Immature natural killer cell (primary cell): ENCODE data around the gene ATP6V1G1. TPM values are rescaled to one million over a fixed set of nuclear protein-coding genes. Genes with fewer than 3 reads are reported as not detected.
"Not testable (repeated sequence)": the region's sequence is repeated elsewhere in the genome, so short reads cannot be mapped to it uniquely, and the experiment has no call there.

Experiments
- DNase-seq, 3 donors: peaks; one replicate each; pipeline ENCODE4 v3.0.0; 2022; ENCODE audit warnings: mixed read lengths in 1 of 3
- H3K27ac Mint-ChIP-seq, 6 donors: one replicate each; pipeline ENCODE4 v1.8.0; 2020; ENCODE audit warnings: mixed read lengths in 6 of 6, mild to moderate bottlenecking in 5 of 6, inconsistent platforms in 4 of 6, moderate library complexity in 3 of 6
- H3K27me3 Mint-ChIP-seq, 3 donors: one replicate each; pipeline ENCODE4 v1.8.0; 2020 to 2021; ENCODE audit warnings: low read depth in 3 of 3, mild to moderate bottlenecking in 3 of 3, mixed read lengths in 3 of 3, moderate library complexity in 3 of 3, inconsistent platforms in 1 of 3
- H3K36me3 Mint-ChIP-seq, 3 donors: one replicate each; pipeline ENCODE4 v1.8.0; 2020; ENCODE audit warnings: mixed read lengths in 3 of 3, inconsistent platforms in 2 of 3, mild to moderate bottlenecking in 2 of 3
- H3K4me1 Mint-ChIP-seq, 2 donors: one replicate each; pipeline ENCODE4 v1.8.0; 2020; ENCODE audit warnings: inconsistent platforms in 2 of 2, mild to moderate bottlenecking in 2 of 2, mixed read lengths in 2 of 2, moderate library complexity in 1 of 2
- H3K4me3 Mint-ChIP-seq, 5 donors: one replicate each; pipeline ENCODE4 v1.8.0; 2020; ENCODE audit warnings: mild to moderate bottlenecking in 5 of 5, mixed read lengths in 5 of 5, inconsistent platforms in 3 of 5, moderate library complexity in 3 of 5
- H3K9me3 Mint-ChIP-seq, 6 donors: one replicate each; pipeline ENCODE4 v1.8.0; 2020; ENCODE audit warnings: mild to moderate bottlenecking in 6 of 6, mixed read lengths in 6 of 6, inconsistent platforms in 4 of 6, moderate library complexity in 3 of 6
- polyA plus RNA-seq, 3 donors: library from polyadenylated mRNA; unstranded; fragments of 300-500 nt; fragmentation: Illumina TruSeq; gene quantifications; one replicate each; pipeline ENCODE4 v1.2.3, GENCODE V29; 2021

The ATP6V1G1 gene
- polyA plus RNA-seq, 3 donors from 2014 or later: 190 to 321 (median 241) TPM

- Mint-ChIP-seq H3K36me3 (peaks cover 0 to 11% (median 5%) of the 10 kb centered on the region in 3 donors), H3K27ac (peak overlapping the region in 2 of 6 donors; percentile 26 to 69), H3K4me1 (peaks cover 64 to 75% of the 10 kb centered on the region in 2 donors), H3K27me3 (peaks cover 10 to 13% (median 12%) of the 10 kb centered on the region in 3 donors), H3K4me3 (peak overlapping the region in 2 of 5 donors; percentile 53 to 65), H3K9me3 (peaks cover 0 to 2% (median 0%) of the 10 kb centered on the region in 6 donors)
- no peak for DNase-seq
These were observed 2.8 kb downstream of the ATP6V1G1 start for GRCh38 chr9:114590328-114590727.

- peak overlapping the region; percentile 18 to 75 (median 63) for H3K4me3 Mint-ChIP-seq
- peaks cover 0 to 2% (median 0%) of the 10 kb centered on the region in 6 donors for H3K9me3 Mint-ChIP-seq
- DNase-seq: no peak
- H3K4me1 Mint-ChIP-seq: peaks cover 65 to 84% of the 10 kb centered on the region in 2 donors
- peaks cover 5 to 18% (median 10%) of the 10 kb centered on the region in 3 donors for H3K36me3 Mint-ChIP-seq
- peaks cover 10 to 13% (median 12%) of the 10 kb centered on the region in 3 donors for H3K27me3 Mint-ChIP-seq
- H3K27ac Mint-ChIP-seq: peak overlapping the region; percentile 78 to 92 (median 88)
These were observed 3.8 kb downstream of the ATP6V1G1 start for GRCh38 chr9:114591291-114591787.

GRCh38 chr9:114591849-114592248 is 4.3 kb downstream of the ATP6V1G1 start:
- Mint-ChIP-seq H3K4me1 (peaks cover 67 to 88% of the 10 kb centered on the region in 2 donors), H3K27ac (peak overlapping the region; percentile 78 to 92 (median 88))

GRCh38 chr9:114592356-114592755 is 4.8 kb downstream of the ATP6V1G1 start:
- H3K4me1 Mint-ChIP-seq: peaks cover 62 to 88% of the 10 kb centered on the region in 2 donors
- peaks cover 8 to 20% (median 16%) of the 10 kb centered on the region in 3 donors for H3K36me3 Mint-ChIP-seq
- peaks cover 8 to 12% (median 8%) of the 10 kb centered on the region in 3 donors for H3K27me3 Mint-ChIP-seq
- DNase-seq: peak; percentile 39 to 50 (median 45)
- no peaks in the 10 kb centered on the region for H3K9me3 Mint-ChIP-seq
- H3K27ac Mint-ChIP-seq: peak overlapping the region; percentile 78 to 92 (median 88)
- H3K4me3 Mint-ChIP-seq: peak overlapping the region; percentile 57 to 75 (median 63)

More at GRCh38 chr9:114591849-114592248, 4.3 kb downstream of the ATP6V1G1 start:
- peak overlapping the region; percentile 57 to 75 (median 63) for H3K4me3 Mint-ChIP-seq
- peaks cover 0 to 2% (median 0%) of the 10 kb centered on the region in 6 donors for H3K9me3 Mint-ChIP-seq
- DNase-seq: no peak
- peaks cover 5 to 18% (median 14%) of the 10 kb centered on the region in 3 donors for H3K36me3 Mint-ChIP-seq
- peaks cover 10 to 13% (median 12%) of the 10 kb centered on the region in 3 donors for H3K27me3 Mint-ChIP-seq

- peaks cover 0 to 2% (median 0%) of the 10 kb centered on the region in 3 donors for H3K27me3 Mint-ChIP-seq
- no peak overlapping the region for H3K4me3 Mint-ChIP-seq
- peaks cover 18 to 37% (median 25%) of the 10 kb centered on the region in 3 donors for H3K36me3 Mint-ChIP-seq
- no peak for DNase-seq
- peak overlapping the region in 2 of 6 donors; percentile 12 to 92 for H3K27ac Mint-ChIP-seq
- no peaks in the 10 kb centered on the region for H3K9me3 Mint-ChIP-seq
- peaks cover 45 to 71% of the 10 kb centered on the region in 2 donors for H3K4me1 Mint-ChIP-seq
These were observed 6.6 kb downstream of the ATP6V1G1 start for GRCh38 chr9:114594136-114594535.

GRCh38 chr9:114600502-114601248 is 13.1 kb downstream of the ATP6V1G1 start:
- not testable (repeated sequence) for H3K27ac Mint-ChIP-seq, H3K4me3 Mint-ChIP-seq, DNase-seq, H3K27me3 Mint-ChIP-seq, H3K9me3 Mint-ChIP-seq
- Mint-ChIP-seq H3K36me3 (peaks cover 27 to 43% (median 35%) of the 10 kb centered on the region in 3 donors), H3K4me1 (peaks cover 5 to 17% of the 10 kb centered on the region in 2 donors)

GRCh38 chr9:114601787-114602186 is 14.2 kb downstream of the ATP6V1G1 start:
- H3K4me3 Mint-ChIP-seq, H3K9me3 Mint-ChIP-seq, H3K27ac Mint-ChIP-seq, DNase-seq, H3K27me3 Mint-ChIP-seq, H3K4me1 Mint-ChIP-seq: not testable (repeated sequence)
- peaks cover 20 to 40% (median 36%) of the 10 kb centered on the region in 3 donors for H3K36me3 Mint-ChIP-seq

GRCh38 chr9:114602620-114603019 is 15.1 kb downstream of the ATP6V1G1 start:
- Mint-ChIP-seq H3K27ac (no peak overlapping the region), H3K9me3 (no peaks in the 10 kb centered on the region), H3K27me3 (peaks cover 0 to 3% (median 1%) of the 10 kb centered on the region in 3 donors), H3K36me3 (peaks cover 15 to 35% (median 32%) of the 10 kb centered on the region in 3 donors), H3K4me3 (no peak overlapping the region), H3K4me1 (no peaks in the 10 kb centered on the region)
- DNase-seq: no peak

- H3K27me3 Mint-ChIP-seq: peaks cover 0 to 4% (median 2%) of the 10 kb centered on the region in 3 donors
- H3K36me3 Mint-ChIP-seq: peaks cover 13 to 30% (median 30%) of the 10 kb centered on the region in 3 donors
- H3K4me1 Mint-ChIP-seq: no peaks in the 10 kb centered on the region
- no peak overlapping the region for H3K27ac Mint-ChIP-seq
- H3K9me3 Mint-ChIP-seq: no peaks in the 10 kb centered on the region
- DNase-seq: no peak
- no peak overlapping the region for H3K4me3 Mint-ChIP-seq
These were observed 15.7 kb downstream of the ATP6V1G1 start for GRCh38 chr9:114603248-114603647.

GRCh38 chr9:114604989-114605388 is 17.4 kb downstream of the ATP6V1G1 start:
- Mint-ChIP-seq H3K36me3 (peaks cover 8 to 19% (median 14%) of the 10 kb centered on the region in 3 donors), H3K27ac (no peak overlapping the region), H3K27me3 (peaks cover 2 to 4% (median 2%) of the 10 kb centered on the region in 3 donors), H3K9me3 (no peaks in the 10 kb centered on the region), H3K4me3 (no peak overlapping the region), H3K4me1 (no peaks in the 10 kb centered on the region)
- DNase-seq: no peak

- Mint-ChIP-seq H3K4me1 (peaks cover 7 to 8% of the 10 kb centered on the region in 2 donors), H3K27me3 (peaks cover 2 to 5% (median 4%) of the 10 kb centered on the region in 3 donors), H3K36me3 (peaks cover 8 to 17% (median 11%) of the 10 kb centered on the region in 3 donors), H3K27ac (no peak overlapping the region), H3K9me3 (no peaks in the 10 kb centered on the region), H3K4me3 (no peak overlapping the region)
- no peak for DNase-seq
These were observed 18.5 kb downstream of the ATP6V1G1 start for GRCh38 chr9:114606068-114606467.

GRCh38 chr9:114606597-114607207 is 19.1 kb downstream of the ATP6V1G1 start:
- no peak overlapping the region for H3K4me3 Mint-ChIP-seq

GRCh38 chr9:114607671-114608524 is 20.3 kb downstream of the ATP6V1G1 start:
- no peaks in the 10 kb centered on the region for H3K9me3 Mint-ChIP-seq
- no peak overlapping the region for H3K27ac Mint-ChIP-seq
- peaks cover 0 to 8% (median 4%) of the 10 kb centered on the region in 3 donors for H3K36me3 Mint-ChIP-seq
- peaks cover 2 to 6% (median 5%) of the 10 kb centered on the region in 3 donors for H3K27me3 Mint-ChIP-seq
- peaks cover 19 to 20% of the 10 kb centered on the region in 2 donors for H3K4me1 Mint-ChIP-seq
- peak overlapping the region in 1 of 5 donors; percentile 41 for H3K4me3 Mint-ChIP-seq
- no peak for DNase-seq

More at GRCh38 chr9:114606597-114607207, 19.1 kb downstream of the ATP6V1G1 start:
- peaks cover 4 to 12% (median 7%) of the 10 kb centered on the region in 3 donors for H3K36me3 Mint-ChIP-seq
- no peak overlapping the region for H3K27ac Mint-ChIP-seq
- peaks cover 7 to 8% of the 10 kb centered on the region in 2 donors for H3K4me1 Mint-ChIP-seq
- peaks cover 2 to 5% (median 4%) of the 10 kb centered on the region in 3 donors for H3K27me3 Mint-ChIP-seq
- no peak for DNase-seq
- no peaks in the 10 kb centered on the region for H3K9me3 Mint-ChIP-seq
